ENCODE data around the gene ENO4.

Gene ENO4

DNA sequence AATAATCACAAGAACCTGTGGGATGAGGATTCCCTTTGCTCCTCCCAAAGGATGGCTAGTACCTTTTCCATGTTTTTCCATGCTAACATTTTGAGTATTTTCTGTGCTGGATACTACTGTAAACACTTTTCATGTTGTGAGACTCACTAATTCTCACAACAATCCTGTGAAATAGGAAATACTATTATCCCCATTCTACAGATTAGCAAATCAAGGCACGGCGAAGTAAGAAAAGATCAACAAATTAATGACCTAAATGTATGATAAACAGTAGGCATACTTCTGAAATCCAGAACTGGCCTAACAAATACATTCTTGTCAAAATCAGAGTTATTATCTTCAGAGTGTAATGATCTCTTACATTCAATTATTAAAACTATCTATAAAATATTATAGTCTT, 69.3 kb downstream of the ENO4 start:
- no peak for DNase-seq

DNA sequence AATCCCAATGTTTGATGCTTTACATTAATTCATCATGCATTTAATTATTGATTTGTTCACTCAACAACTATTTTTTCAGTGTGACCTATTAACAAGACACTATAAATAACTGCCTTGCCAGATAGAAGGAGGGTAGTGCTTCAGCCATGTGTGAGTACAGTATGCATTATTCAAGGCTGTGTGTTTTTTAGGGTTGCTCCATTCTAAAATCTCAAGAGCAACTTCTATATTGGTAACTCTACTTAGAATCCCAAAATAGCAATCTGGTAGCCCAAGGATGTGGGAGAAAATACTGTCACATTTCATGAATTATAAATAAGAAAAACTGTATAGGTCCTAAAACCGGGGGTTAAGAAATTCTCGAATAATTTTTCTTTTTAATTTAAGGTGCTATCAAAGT, 69.9 kb downstream of the ENO4 start:
- no peak for DNase-seq

DNA sequence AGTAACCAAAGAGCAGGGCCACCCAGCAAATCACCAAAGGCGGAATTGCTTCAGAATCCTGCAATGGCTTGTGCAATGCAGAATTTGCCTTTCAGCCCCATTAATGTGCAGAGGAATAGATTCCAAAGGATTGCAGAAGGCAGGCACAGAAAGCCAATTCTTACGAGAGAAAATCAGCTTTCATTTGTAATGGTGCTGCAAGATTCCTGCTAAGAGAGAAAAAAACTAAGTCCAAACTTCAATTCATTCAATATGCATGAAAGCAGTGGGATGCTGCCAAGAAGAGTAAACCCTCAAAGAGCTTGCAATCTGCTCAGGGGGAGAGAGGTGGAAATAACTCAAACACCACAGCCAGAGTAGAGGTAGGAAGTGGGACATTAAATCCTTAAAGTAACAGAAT, 70.4 kb downstream of the ENO4 start:
- DNase-seq = no peak

DNA sequence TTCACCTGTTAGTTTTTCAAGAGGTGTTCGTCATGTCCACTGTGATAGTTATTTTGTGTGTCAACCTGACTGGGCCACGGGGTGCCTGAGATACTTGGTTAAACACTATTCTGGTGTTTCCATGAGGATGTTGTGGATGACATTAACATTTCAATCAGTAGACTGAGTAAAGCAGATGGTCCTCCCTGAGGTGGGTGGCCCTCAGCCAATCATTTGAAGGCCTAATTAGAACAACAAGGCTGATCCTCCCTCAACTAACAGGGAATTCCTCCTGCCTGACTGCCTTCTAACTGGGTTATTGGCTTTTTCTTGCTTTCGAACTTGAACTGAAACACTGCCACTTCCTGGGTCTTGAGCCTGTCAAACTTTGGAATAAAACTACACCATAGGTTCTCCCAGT, 75.8 kb downstream of the ENO4 start:
- no peak for DNase-seq

DNA sequence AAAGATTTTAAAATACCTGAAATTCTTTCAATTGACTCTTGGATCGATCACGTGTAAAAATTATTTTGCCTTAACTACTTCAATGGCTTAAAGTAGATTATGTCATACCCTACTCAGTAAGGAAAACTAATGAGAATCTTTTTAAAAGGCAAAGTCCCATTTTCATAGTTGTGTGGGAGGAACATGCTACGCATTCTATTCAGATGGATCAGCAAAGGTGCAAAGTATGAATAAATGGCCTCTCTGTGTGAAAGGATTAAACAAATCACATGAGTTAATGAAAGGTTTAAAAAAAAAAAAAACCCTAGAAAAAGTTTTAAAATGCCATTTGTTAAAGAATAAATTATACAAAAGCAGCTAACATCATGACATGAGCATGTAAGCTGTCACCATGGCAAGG, 77.1 kb downstream of the ENO4 start:
- DNase-seq = peak; percentile 24

DNA sequence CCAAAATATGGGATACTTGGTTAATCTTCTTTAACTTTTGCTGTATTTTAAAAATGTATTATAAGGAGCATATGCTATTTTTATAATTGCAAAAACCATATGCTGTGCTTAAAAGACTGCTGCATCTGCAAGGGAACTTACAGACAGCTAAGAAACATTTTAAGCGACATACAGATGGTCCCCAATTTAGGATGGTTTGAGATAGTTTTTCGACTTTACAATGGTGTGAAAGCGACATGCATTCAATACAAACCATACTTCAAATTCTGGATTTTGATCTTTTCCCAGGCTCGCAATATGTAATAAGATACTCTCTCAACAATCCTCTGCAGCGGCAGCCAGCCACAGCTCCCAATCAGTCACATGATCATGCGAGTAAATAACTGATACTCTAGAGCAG, 82.5 kb downstream of the ENO4 start:
- no peak for DNase-seq
